Measurements from ENCODE around the gene HPS4. TPM values are rescaled to one million over a fixed set of nuclear protein-coding genes. Genes with fewer than 3 reads are reported as not detected.

HPS4 gene
- total RNA-seq, 2 experiments from 2014 or later, result 41.7 to 44.3 TPM

GRCh38 chr22:26492220-26492619, 8.6 kb upstream of the HPS4 start:
- no peak overlapping the region for H3K27ac Mint-ChIP-seq
- no peak overlapping the region for H3K4me3 Mint-ChIP-seq
- ChIA-PET CTCF (interaction anchor here (1.9 kb wide), 1 partner anchor 11 kb away, joined by 4 read pairs; no protein-coding TSS in a partner anchor), POLR2A (no interaction called here)
- H3K27me3 Mint-ChIP-seq, result no peaks in the 10 kb centered on the region
- no peak for DNase-seq
- peaks cover 49% of the 10 kb centered on the region for H3K36me3 Mint-ChIP-seq
- H3K4me1 Mint-ChIP-seq (ENCODE audit: low read depth), result peaks cover 2% of the 10 kb centered on the region
- intact Hi-C loops (cut with micrococcal nuclease), result no loop called here
- no peaks in the 10 kb centered on the region for H3K9me3 Mint-ChIP-seq

- peaks cover 19% of the 10 kb centered on the region for H3K4me1 Mint-ChIP-seq (ENCODE audit: low read depth)
- intact Hi-C loops (cut with micrococcal nuclease), result no loop called here
- DNase-seq, result no peak
- no peaks in the 10 kb centered on the region for H3K27me3 Mint-ChIP-seq
- H3K27ac Mint-ChIP-seq, result peak overlapping the region; percentile 30
- H3K9me3 Mint-ChIP-seq, result no peaks in the 10 kb centered on the region
- H3K4me3 Mint-ChIP-seq, result no peak overlapping the region
- CTCF ChIA-PET, result no interaction called here
- POLR2A ChIA-PET, result no interaction called here
- H3K36me3 Mint-ChIP-seq, result peaks cover 38% of the 10 kb centered on the region
These were observed 6.0 kb upstream of the HPS4 start for GRCh38 chr22:26489447-26490036.

GRCh38 chr22:26487996-26488395, 4.4 kb upstream of the HPS4 start:
- no peak for DNase-seq
- Mint-ChIP-seq H3K27ac (no peak overlapping the region), H3K4me1 (ENCODE audit: low read depth) (peaks cover 24% of the 10 kb centered on the region), H3K36me3 (peaks cover 24% of the 10 kb centered on the region), H3K4me3 (no peak overlapping the region), H3K27me3 (no peaks in the 10 kb centered on the region), H3K9me3 (no peaks in the 10 kb centered on the region)
- POLR2A ChIA-PET, result no interaction called here
- CTCF ChIA-PET, result no interaction called here
- intact Hi-C loops (cut with micrococcal nuclease), result no loop called here

- ChIA-PET POLR2A (no interaction called here), CTCF (no interaction called here)
- no peak overlapping the region for H3K27ac Mint-ChIP-seq
- intact Hi-C loops (cut with micrococcal nuclease), result no loop called here
- H3K9me3 Mint-ChIP-seq, result no peaks in the 10 kb centered on the region
- DNase-seq, result no peak
- H3K27me3 Mint-ChIP-seq, result no peaks in the 10 kb centered on the region
- peaks cover 17% of the 10 kb centered on the region for H3K36me3 Mint-ChIP-seq
- H3K4me1 Mint-ChIP-seq (ENCODE audit: low read depth), result peaks cover 40% of the 10 kb centered on the region
- no peak overlapping the region for H3K4me3 Mint-ChIP-seq
These were observed 2.8 kb upstream of the HPS4 start for GRCh38 chr22:26486394-26486793.

DNA sequence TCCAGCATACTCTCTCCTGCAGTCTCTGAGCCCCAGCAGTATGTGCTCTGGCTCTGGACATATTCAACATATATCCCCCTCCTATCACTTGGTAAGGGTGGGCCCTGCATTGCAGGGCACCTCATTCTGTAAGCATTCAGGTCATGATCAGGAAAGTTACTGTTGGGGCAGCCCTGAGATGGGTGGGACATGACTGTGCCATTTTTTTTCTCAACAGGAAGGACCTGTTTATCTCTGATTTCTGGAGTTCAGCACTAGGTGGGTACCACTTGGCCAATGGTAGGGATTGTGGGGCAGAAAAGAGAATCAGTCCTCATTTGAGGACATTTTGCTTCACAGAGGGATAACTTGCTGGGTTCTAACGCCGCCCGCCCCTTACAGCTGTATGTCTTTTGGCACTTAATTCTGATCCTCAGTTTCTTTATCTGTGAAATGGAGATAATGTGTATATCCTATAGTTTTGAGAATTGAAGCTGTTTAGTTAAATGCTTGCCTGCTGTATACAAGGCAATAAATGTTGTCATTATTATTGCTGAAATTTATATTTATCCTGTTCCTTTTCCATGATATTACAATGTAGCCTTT, 2.3 kb upstream of the HPS4 start:
- no peaks in the 10 kb centered on the region for H3K9me3 Mint-ChIP-seq
- POLR2A ChIA-PET, result interaction anchor here (3.1 kb wide), 1 partner anchor 187 kb away, joined by 26 read pairs; no protein-coding TSS in a partner anchor
- intact Hi-C loops (cut with micrococcal nuclease), result no loop called here
- peak overlapping the region; percentile 53 for H3K27ac Mint-ChIP-seq
- no peaks in the 10 kb centered on the region for H3K27me3 Mint-ChIP-seq
- peaks cover 45% of the 10 kb centered on the region for H3K4me1 Mint-ChIP-seq (ENCODE audit: low read depth)
- CTCF ChIA-PET, result interaction anchor here (3.4 kb wide), 1 partner anchor 17 kb away, joined by 17 read pairs; no protein-coding TSS in a partner anchor
- H3K36me3 Mint-ChIP-seq, result peaks cover 19% of the 10 kb centered on the region
- peak overlapping the region; percentile 6 for H3K4me3 Mint-ChIP-seq
- no peak for DNase-seq

GRCh38 chr22:26485013-26485412, 1.4 kb upstream of the HPS4 start:
- Mint-ChIP-seq H3K27ac (peak overlapping the region; percentile 59), H3K27me3 (no peaks in the 10 kb centered on the region), H3K4me3 (peak overlapping the region; percentile 96), H3K9me3 (no peaks in the 10 kb centered on the region), H3K36me3 (peaks cover 15% of the 10 kb centered on the region), H3K4me1 (ENCODE audit: low read depth) (peaks cover 52% of the 10 kb centered on the region)
- intact Hi-C loops (cut with micrococcal nuclease), result no loop called here
- ChIA-PET POLR2A (interaction anchor here (1.9 to 3.9 kb wide), 4 partner anchors 9 to 188 kb away, joined by 9 to 41 read pairs (median 18); partner anchors contain the start of gene ASPHD2), CTCF (interaction anchor here (1.2 to 4.3 kb wide), 5 partner anchors 18 to 180 kb away, joined by 4 to 18 read pairs (median 15); no protein-coding TSS in a partner anchor)
- no peak for DNase-seq

GRCh38 chr22:26484360-26484706, 750 bp upstream of the HPS4 start:
- no peaks in the 10 kb centered on the region for H3K9me3 Mint-ChIP-seq
- peaks cover 19% of the 10 kb centered on the region for H3K36me3 Mint-ChIP-seq

DNA sequence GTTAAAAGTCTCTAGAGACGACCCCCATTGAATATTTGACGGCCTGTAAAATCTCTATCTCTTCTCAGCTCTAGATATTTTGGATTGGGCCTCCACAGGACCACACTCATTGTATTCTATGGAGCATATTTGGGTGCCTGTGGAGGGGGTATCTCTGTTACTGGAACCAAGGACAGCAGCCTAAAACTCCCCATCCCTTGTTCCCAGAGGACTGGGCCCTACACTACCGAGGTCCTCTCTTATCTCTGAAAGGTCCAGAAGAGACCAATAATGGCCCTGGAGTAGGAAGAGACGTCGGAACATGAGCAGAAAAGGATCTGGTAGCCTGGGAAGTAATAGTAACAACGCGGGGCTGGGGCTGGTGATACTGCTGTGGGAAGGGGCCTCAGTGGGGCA, 542 bp downstream of the HPS4 start:
- CTCF ChIA-PET, result interaction anchor here (0.7 to 4.3 kb wide), 11 partner anchors 20 to 196 kb away, joined by 3 to 18 read pairs (median 5); no protein-coding TSS in a partner anchor
- POLR2A ChIA-PET, result interaction anchor here (0.8 to 3.9 kb wide), 18 partner anchors 11 to 199 kb away, joined by 3 to 41 read pairs (median 4); partner anchors contain the start of genes ASPHD2, TFIP11 and TPST2
- no peaks in the 10 kb centered on the region for H3K27me3 Mint-ChIP-seq
- H3K4me3 Mint-ChIP-seq, result peak overlapping the region; percentile 96
- H3K9me3 Mint-ChIP-seq, result no peaks in the 10 kb centered on the region
- intact Hi-C loops (cut with micrococcal nuclease), result loop anchor here (1.0 to 2.0 kb wide), 4 partner anchors 29 to 189 kb away; partner anchors contain the start of genes TFIP11 and TPST2
- H3K4me1 Mint-ChIP-seq (ENCODE audit: low read depth), result peaks cover 64% of the 10 kb centered on the region
- peak overlapping the region; percentile 92 for H3K27ac Mint-ChIP-seq
- DNase-seq, result no peak
- peaks cover 20% of the 10 kb centered on the region for H3K36me3 Mint-ChIP-seq

More at GRCh38 chr22:26484360-26484706, 750 bp upstream of the HPS4 start:
- DNase-seq, result no peak
- no peaks in the 10 kb centered on the region for H3K27me3 Mint-ChIP-seq
- peak overlapping the region; percentile 96 for H3K4me3 Mint-ChIP-seq
- CTCF ChIA-PET, result interaction anchor here (0.7 to 4.3 kb wide), 10 partner anchors 10 to 190 kb away, joined by 3 to 18 read pairs (median 7); no protein-coding TSS in a partner anchor
- peaks cover 59% of the 10 kb centered on the region for H3K4me1 Mint-ChIP-seq (ENCODE audit: low read depth)
- intact Hi-C loops (cut with micrococcal nuclease), result no loop called here
- peak overlapping the region; percentile 92 for H3K27ac Mint-ChIP-seq
- POLR2A ChIA-PET, result interaction anchor here (1.1 to 3.9 kb wide), 6 partner anchors 10 to 189 kb away, joined by 3 to 41 read pairs (median 9); partner anchors contain the start of gene ASPHD2

- intact Hi-C loops (cut with micrococcal nuclease), result loop anchor here (2.0 kb wide), 1 partner anchor 177 kb away; no protein-coding TSS in a partner anchor
These were observed 1.4 kb downstream of the HPS4 start for GRCh38 chr22:26482161-26482560.

GRCh38 chr22:26481694-26482093, 1.9 kb downstream of the HPS4 start:
- Mint-ChIP-seq H3K9me3 (no peaks in the 10 kb centered on the region), H3K27me3 (no peaks in the 10 kb centered on the region), H3K4me1 (ENCODE audit: low read depth) (peaks cover 76% of the 10 kb centered on the region), H3K36me3 (peaks cover 27% of the 10 kb centered on the region), H3K27ac (peak overlapping the region; percentile 92), H3K4me3 (peak overlapping the region; percentile 42)
- ChIA-PET POLR2A (interaction anchor here (0.6 to 3.9 kb wide), 5 partner anchors 51 to 183 kb away, joined by 3 to 41 read pairs (median 5); partner anchors contain the start of genes ASPHD2 and TPST2), CTCF (interaction anchor here (0.7 to 4.3 kb wide), 11 partner anchors 20 to 197 kb away, joined by 3 to 18 read pairs (median 5); partner anchors contain the start of gene TFIP11)
- intact Hi-C loops (cut with micrococcal nuclease), result loop anchor here (1.0 to 2.0 kb wide), 2 partner anchors 83 to 177 kb away; no protein-coding TSS in a partner anchor
- peak; percentile 35 for DNase-seq

More at GRCh38 chr22:26482161-26482560, 1.4 kb downstream of the HPS4 start:
- no peak for DNase-seq
- peak overlapping the region; percentile 96 for H3K4me3 Mint-ChIP-seq
- no peaks in the 10 kb centered on the region for H3K27me3 Mint-ChIP-seq
- H3K9me3 Mint-ChIP-seq, result no peaks in the 10 kb centered on the region
- peak overlapping the region; percentile 92 for H3K27ac Mint-ChIP-seq
- POLR2A ChIA-PET, result interaction anchor here (0.6 to 3.9 kb wide), 6 partner anchors 47 to 190 kb away, joined by 3 to 41 read pairs (median 4); partner anchors contain the start of gene ASPHD2
- H3K36me3 Mint-ChIP-seq, result peaks cover 24% of the 10 kb centered on the region
- H3K4me1 Mint-ChIP-seq (ENCODE audit: low read depth), result peaks cover 73% of the 10 kb centered on the region
- CTCF ChIA-PET, result interaction anchor here (0.8 to 4.3 kb wide), 10 partner anchors 21 to 196 kb away, joined by 3 to 18 read pairs (median 5); no protein-coding TSS in a partner anchor

DNA sequence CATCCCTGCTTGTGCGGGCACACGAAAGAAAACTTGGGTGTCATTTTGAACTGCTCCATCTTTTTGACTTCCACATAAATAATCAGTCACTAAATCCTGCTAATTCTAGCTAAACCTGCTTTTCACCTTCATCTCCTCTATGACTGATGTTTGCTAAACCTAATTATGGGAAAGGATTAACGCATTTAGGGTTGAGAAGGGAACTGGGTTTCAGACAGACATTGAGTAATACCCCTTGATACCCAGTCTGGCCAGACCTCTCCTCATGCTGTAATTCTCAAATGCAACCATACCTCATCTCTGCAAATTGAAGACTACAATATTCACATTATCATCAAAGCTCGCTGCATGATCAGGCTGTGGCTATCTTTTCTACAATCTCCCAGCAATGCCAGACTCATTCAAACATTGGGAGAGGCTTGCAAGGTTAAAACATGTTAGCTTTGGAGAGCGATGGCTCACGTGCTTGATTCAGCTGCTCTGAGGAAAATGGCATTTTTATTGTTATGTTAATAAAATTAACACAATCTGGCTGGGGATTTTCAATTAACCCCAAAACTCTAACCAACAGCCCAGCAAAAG, 2.4 kb downstream of the HPS4 start:
- H3K27ac Mint-ChIP-seq, result peak overlapping the region; percentile 92

More for the DNA sequence above, 2.4 kb downstream of the HPS4 start:
- no peaks in the 10 kb centered on the region for H3K9me3 Mint-ChIP-seq
- no peak for DNase-seq
- POLR2A ChIA-PET, result interaction anchor here (0.6 to 3.9 kb wide), 3 partner anchors 51 to 109 kb away, joined by 3 to 41 read pairs (median 3); partner anchors contain the start of genes ASPHD2 and TPST2
- peaks cover 31% of the 10 kb centered on the region for H3K36me3 Mint-ChIP-seq
- CTCF ChIA-PET, result interaction anchor here (0.7 to 4.3 kb wide), 9 partner anchors 20 to 192 kb away, joined by 3 to 15 read pairs (median 5); partner anchors contain the start of gene TFIP11
- H3K4me3 Mint-ChIP-seq, result peak overlapping the region; percentile 42
- intact Hi-C loops (cut with micrococcal nuclease), result loop anchor here (1.0 kb wide), 1 partner anchor 83 kb away; no protein-coding TSS in a partner anchor
- H3K4me1 Mint-ChIP-seq (ENCODE audit: low read depth), result peaks cover 76% of the 10 kb centered on the region
- H3K27me3 Mint-ChIP-seq, result no peaks in the 10 kb centered on the region
